Raji (cell line): Measurements from ENCODE around the gene OAS3.
A peak's percentile ranks its signal among the peaks of the same experiment; 100 is the strongest.

Source experiments
- POLR2A ChIP-seq: IDR thresholded peaks from 2 replicates; pipeline ENCODE4 v1.6.1; 2011; ENCODE audit warnings: low read depth, low read length, control low read depth; ENCODE audit not compliant: insufficient read depth

The OAS3 gene

DNA sequence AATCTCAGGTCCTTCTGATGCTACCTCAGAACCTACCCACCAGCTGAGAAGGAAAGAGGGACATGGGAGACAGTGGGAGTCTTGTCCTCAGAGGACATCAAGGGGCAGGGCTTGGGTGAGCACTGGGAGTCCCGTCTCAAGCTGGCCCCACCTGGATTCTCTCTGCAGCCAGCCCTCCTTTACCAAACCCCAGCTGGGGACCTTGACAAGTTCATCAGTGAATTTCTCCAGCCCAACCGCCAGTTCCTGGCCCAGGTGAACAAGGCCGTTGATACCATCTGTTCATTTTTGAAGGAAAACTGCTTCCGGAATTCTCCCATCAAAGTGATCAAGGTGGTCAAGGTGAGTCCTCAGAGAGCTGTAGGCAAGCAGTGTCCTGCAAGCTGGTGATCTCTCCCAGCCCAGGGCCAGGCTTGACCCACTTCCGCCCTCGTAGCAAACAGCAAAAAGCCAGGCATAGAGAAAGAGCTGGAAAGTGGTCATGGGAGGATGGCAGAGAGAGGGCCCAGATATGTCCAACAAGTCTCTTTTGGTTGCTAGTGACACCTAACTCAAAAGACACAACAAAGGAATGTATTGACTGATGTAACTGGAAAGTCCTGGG lies 25.9 kb downstream of the OAS3 start:
- TF ChIP-seq POLR2A, result no peak

DNA sequence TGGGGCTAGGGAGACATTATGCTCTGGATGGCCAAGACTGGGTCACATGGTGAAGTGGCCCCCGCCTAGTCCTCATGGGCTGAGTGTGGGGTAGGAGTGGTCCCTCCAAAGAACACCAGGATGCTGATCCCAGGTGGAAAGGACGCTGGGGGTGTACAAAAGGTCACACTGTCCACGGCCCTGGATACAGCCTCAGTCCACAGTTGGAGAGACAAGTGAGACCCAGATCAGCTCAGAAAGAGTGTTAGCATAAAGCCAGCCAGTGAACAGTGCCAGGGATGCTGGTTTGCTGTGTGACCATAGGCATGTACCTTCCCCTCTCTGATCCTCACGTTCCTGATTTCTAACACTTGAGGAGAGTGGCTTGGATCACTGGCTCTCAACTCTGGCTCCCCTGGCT lies 26.6 kb downstream of the OAS3 start:
- TF ChIP-seq POLR2A, result no peak

DNA sequence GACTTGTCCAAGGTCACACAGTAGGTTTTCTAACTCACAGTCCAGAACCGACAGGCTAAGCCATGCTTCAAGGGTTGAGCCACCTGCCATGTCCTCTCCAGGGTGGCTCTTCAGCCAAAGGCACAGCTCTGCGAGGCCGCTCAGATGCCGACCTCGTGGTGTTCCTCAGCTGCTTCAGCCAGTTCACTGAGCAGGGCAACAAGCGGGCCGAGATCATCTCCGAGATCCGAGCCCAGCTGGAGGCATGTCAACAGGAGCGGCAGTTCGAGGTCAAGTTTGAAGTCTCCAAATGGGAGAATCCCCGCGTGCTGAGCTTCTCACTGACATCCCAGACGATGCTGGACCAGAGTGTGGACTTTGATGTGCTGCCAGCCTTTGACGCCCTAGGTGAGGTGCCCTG lies 27.4 kb downstream of the OAS3 start:
- TF ChIP-seq POLR2A, result no peak

DNA sequence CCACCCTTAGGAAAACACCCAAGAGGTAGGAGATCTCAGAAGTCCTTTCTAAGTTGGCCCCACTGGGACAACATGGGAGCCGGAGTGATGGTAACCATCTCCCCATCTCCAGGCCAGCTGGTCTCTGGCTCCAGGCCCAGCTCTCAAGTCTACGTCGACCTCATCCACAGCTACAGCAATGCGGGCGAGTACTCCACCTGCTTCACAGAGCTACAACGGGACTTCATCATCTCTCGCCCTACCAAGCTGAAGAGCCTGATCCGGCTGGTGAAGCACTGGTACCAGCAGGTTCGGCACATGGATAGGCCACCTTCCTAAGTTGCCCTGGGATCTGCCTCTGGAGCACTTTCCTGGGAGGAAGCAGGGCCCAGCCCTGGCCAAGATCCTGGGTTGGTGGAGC lies 29.0 kb downstream of the OAS3 start:
- TF ChIP-seq POLR2A, result no peak

DNA sequence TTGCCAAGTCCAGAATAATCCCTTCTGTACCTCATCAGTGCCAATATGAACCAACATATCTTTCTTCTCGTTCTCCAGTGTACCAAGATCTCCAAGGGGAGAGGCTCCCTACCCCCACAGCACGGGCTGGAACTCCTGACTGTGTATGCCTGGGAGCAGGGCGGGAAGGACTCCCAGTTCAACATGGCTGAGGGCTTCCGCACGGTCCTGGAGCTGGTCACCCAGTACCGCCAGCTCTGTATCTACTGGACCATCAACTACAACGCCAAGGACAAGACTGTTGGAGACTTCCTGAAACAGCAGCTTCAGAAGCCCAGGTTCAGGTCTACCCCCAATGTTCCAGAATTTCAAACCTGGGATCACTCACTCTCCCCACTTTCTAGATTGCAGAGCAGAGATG lies 29.6 kb downstream of the OAS3 start:
- TF ChIP-seq POLR2A, result no peak

DNA sequence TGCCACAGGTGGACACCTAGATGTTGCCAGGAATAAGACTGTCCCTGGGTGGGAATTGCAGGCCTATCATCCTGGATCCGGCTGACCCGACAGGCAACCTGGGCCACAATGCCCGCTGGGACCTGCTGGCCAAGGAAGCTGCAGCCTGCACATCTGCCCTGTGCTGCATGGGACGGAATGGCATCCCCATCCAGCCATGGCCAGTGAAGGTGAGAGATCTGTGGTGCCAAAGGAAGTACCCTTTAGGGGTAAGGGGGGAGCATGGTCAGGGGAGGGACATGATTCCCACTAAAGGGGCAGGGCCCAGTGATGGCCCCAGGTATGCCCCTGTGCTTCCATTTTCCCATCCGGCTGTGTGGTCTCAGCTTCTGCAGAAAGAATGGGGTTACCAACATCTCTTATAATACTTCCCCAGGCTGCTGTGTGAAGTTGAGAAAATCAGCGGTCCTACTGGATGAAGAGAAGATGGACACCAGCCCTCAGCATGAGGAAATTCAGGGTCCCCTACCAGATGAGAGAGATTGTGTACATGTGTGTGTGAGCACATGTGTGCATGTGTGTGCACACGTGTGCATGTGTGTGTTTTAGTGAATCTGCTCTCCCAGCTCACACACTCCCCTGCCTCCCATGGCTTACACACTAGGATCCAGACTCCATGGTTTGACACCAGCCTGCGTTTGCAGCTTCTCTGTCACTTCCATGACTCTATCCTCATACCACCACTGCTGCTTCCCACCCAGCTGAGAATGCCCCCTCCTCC lies 31.5 kb downstream of the OAS3 start:
- no peak for TF ChIP-seq POLR2A

DNA sequence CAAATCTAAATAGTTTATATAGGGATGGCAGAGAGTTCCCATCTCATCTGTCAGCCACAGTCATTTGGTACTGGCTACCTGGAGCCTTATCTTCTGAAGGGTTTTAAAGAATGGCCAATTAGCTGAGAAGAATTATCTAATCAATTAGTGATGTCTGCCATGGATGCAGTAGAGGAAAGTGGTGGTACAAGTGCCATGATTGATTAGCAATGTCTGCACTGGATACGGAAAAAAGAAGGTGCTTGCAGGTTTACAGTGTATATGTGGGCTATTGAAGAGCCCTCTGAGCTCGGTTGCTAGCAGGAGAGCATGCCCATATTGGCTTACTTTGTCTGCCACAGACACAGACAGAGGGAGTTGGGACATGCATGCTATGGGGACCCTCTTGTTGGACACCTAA lies 32.1 kb downstream of the OAS3 start:
- TF ChIP-seq POLR2A, result no peak

DNA sequence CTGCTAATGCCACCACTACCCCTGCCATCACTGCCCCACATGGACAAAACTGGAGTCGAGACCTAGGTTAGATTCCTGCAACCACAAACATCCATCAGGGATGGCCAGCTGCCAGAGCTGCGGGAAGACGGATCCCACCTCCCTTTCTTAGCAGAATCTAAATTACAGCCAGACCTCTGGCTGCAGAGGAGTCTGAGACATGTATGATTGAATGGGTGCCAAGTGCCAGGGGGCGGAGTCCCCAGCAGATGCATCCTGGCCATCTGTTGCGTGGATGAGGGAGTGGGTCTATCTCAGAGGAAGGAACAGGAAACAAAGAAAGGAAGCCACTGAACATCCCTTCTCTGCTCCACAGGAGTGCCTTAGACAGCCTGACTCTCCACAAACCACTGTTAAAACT lies 33.0 kb downstream of the OAS3 start:
- TF ChIP-seq POLR2A, result no peak

DNA sequence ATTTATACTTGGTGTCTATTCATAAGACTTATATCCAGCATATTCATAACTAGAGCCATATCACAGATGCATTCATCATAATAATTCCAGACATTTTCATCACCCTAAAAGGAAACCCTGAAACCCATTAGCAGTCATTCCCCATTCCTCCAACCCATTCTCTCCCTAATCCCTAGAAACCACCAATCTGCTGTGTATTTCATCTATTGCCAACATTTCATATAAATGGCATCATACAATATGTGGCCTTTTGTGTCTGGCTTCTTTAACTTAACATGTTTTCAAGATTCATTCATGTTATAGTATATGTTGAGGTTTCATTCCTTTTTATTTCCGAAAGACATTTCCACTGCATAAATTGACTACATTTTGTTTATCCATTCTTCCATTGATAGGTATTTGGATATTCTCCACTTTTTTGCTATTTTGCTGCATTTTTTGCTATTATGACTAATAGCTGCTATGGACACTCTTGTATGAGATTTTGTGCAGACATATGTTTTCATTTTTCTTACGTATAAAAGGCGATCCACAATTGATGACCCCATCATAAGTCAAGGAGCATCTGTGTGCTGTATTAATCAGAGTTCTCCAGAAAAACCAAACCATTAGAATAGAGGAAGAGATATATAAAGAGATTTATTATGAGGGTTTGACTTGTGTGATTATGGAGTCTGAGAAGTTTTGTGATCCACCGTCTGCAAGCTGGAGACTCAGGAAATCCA lies 34.9 kb downstream of the OAS3 start:
- no peak for TF ChIP-seq POLR2A

DNA sequence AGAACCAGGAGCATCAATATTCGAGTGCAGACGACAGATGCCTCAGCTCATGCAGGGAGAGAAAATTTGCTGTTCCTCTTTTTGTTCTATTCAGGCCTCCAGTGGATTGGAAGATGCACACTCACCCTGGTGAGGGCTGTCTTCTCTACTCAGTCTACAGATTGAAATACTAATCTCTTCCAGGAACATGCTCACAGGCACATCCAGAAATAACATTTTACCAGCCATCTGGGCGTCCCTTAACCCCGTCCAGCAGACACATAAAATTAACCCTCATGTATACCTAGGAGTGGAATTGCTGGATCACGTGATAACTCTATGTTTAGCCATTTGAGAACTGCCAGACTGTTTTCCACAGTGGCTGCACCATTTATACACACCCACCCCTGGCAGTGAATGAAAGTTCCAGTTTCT lies 35.6 kb downstream of the OAS3 start:
- TF ChIP-seq POLR2A, result no peak

DNA sequence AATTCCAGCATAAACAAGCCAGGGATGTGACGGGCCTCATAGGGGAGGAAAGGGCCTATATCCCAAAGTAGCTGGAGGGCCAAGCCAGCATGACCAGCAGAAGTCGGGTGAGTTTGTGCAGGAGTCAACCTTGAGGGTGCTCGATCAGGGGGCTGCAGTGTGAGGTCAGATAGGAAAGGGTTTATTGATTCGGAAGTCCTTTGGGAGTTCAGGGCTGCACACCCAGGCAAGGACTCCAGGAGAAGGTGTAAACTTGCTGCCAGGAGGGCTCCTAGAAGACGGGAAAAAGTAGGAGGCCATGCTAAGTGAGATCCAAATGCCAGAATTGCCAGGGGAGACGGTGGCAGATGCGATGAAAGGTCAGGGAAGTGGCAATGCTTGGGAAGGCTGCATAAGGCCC lies 36.6 kb downstream of the OAS3 start:
- TF ChIP-seq POLR2A, result no peak

DNA sequence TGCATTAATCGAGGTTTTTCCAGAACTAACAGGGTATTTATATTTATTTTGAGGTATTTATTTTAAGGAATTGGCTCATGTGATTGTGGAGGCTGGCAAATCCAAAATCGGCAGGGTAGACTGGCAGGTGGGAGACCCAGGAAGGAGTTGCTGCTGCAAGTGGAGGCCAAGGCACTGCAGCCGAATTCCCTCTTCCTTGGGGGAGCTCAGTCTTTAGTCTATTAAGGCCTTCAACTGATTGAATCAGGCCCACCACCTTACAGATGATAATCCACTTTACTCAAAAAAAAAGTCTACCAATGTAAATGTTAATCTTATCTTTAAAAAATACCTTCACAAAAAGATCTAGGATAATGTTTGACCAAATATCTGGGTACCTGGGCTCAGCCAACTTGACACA lies 38.9 kb downstream of the OAS3 start:
- TF ChIP-seq POLR2A, result no peak

DNA sequence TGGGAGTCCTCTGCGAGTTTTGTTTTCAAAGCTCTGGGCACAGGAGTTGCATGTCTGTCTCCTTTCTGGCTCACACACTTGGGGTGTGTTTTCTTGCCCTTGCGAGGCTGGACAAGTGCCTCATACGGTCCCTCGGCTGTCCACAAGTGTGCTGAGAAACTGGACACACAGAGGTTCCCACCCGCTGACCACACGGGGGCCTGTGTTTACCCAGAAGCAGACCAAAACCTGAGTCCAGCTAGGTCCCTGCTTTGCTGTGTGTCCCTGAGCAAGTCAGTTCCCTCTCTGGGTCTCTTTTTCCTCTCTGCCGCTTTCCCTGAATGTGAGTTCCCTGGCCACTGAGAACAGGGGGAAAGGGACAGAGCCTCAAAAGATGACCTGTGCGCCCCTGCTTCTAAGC lies 39.4 kb downstream of the OAS3 start:
- no peak for TF ChIP-seq POLR2A

DNA sequence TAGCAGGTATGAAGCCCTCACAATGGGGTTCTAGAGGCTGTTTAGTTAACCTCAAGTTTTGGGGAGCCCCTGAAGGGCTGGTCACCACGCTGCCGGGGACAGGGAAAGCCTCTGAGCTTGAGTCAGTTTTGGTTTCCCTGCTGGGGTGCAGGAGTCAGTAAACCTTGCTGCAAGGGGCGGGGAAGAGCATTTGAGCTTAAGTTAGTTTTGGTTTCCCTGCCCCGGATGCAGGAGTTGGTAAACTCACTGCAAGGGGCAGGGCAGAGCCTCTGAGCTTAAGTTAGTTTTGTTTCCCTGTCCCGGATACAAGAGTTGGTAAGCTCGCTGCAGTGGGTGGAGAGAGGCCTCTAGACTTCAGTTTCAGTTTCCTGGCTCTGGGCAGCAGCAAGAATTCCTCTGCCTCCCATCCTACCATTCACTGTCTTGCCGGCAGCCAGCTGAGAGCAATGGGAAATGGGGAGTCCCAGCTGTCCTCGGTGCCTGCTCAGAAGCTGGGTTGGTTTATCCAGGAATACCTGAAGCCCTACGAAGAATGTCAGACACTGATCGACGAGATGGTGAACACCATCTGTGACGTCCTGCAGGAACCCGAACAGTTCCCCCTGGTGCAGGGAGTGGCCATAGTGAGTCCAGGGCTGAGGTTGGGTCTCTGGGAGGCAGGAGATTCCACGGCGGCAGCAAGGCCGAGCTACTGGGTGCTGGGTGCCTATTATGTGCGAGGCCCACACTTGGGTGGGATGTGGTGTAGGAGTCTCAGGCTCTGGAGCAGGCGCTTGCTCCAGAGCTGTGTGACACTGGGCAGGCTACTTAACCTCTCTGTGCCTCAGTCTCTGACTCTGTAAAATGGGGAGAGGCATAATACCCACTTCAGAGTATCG lies 40.1 kb downstream of the OAS3 start, which contains the start of gene OAS2:
OAS2 (plus strand) TSS at position 357 of the 878 bp plus-strand sequence; CDS start at position 447, 90 bp downstream.
- peak; percentile 76 for TF ChIP-seq POLR2A

DNA sequence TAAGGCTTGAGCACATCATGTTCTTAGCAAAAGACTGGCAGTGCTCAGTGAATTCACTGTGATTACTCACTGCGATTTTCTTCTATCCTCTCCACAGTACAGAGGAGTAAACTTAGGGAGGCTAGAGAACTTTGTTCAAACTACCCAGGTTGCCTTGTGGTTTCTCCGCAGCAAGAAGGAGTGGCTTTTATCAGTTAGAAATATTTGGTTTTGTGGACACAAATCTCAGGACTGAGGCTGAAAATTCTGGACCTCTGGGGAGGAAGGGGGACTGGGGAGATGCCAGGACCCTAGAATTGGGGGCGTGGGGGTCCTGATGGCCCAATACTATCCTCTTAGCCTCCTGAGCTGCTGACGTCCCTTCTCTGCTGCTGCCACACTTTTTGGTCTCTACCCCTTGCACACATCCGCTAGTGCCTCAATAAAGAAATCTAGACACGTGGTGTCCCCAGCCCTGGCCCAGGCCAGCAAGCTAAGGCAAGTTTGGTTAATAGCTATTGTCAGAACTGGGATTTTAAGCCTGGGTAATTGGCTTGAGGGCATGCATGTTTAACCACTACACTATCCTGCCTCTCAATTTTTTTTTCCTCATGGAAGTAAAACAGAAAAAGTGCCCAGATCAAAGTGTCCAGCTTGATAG lies 40.9 kb downstream of the OAS3 start:
- peak; percentile 65 for TF ChIP-seq POLR2A
